Progenitor cell of endocrine pancreas (in vitro differentiated cells): Measurements from ENCODE around the gene TTLL11. TPM values are rescaled to one million over a fixed set of nuclear protein-coding genes. Genes with fewer than 3 reads are reported as not detected.

Experiments
- DNase-seq: peaks from one replicate; pipeline ENCODE4 v3.0.0; 2021; ENCODE audit warnings: low spot score; ENCODE audit not compliant: unreplicated experiment
- H3K27ac Mint-ChIP-seq: 2 replicates; pipeline ENCODE4 v1.8.0; 2021; ENCODE audit warnings: mild to moderate bottlenecking, moderate library complexity, mixed read lengths
- H3K27me3 Mint-ChIP-seq: 2 replicates; pipeline ENCODE4 v1.8.0; 2021; ENCODE audit warnings: mixed read lengths
- H3K36me3 Mint-ChIP-seq: 2 replicates; pipeline ENCODE4 v1.8.0; 2022; ENCODE audit warnings: mixed read lengths; ENCODE audit not compliant: insufficient read depth
- H3K4me1 Mint-ChIP-seq: 2 replicates; pipeline ENCODE4 v1.8.0; 2021; ENCODE audit warnings: low read depth, mixed read lengths
- H3K4me3 Mint-ChIP-seq: 2 replicates; pipeline ENCODE4 v1.8.0; 2021; ENCODE audit warnings: low read depth, mild to moderate bottlenecking, moderate library complexity, mixed read lengths
- H3K9me3 Mint-ChIP-seq: 2 replicates; pipeline ENCODE4 v1.8.0; 2021; ENCODE audit warnings: low read depth, mixed read lengths
- total RNA-seq: library from RNA; stranded (reverse); gene quantifications from 2 replicates; pipeline ENCODE4 v1.2.1, GENCODE V29; 2021
- TF ChIP-seq, protein P1 (sequence below): fragments of 200-600 bp; sonication (generic); IDR thresholded peaks from one replicate; pipeline ENCODE4 v1.5.0; 2021; ENCODE audit warnings: antibody characterized with exemption, mild to moderate bottlenecking; ENCODE audit not compliant: unreplicated experiment

The TTLL11 gene
- total RNA-seq, 1 donor from 2014 or later = 5.3 TPM

DNA sequence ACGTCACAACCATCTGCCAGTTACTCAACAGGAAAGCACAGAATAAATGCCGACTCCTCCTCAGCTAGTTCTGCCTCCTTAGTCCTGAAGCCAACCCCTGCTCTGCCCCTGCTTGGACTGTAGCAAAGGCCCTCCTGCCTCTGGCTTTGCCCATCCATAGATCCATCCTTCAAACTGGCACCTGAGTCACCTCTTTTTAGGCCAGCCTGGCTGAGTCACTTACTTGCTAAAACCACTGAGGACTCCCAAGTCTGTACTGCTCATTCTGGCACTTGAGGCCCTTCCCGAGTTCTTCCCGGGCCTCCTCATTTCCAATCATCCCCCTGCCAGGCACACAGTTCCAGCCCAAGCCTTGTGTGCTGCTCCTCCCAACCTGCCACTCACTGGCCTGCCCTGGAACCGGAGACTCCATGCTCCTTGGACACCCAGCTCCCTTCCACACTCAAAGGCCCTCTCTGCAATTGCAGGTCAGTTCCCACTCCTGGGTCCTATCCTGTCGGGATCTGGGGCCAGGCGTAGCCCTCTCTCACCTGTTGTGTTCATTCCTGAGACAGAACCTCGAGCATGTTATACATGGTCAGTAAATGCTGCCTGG lies 221.6 kb downstream of the TTLL11 start:
- Mint-ChIP-seq H3K9me3 (no peaks in the 10 kb centered on the region), H3K27ac (no peak overlapping the region), H3K4me3 (no peak overlapping the region), H3K36me3 (no peaks in the 10 kb centered on the region), H3K27me3 (peaks cover 14% of the 10 kb centered on the region), H3K4me1 (no peaks in the 10 kb centered on the region)
- DNase-seq = no peak
- TF ChIP-seq, protein P1, sequence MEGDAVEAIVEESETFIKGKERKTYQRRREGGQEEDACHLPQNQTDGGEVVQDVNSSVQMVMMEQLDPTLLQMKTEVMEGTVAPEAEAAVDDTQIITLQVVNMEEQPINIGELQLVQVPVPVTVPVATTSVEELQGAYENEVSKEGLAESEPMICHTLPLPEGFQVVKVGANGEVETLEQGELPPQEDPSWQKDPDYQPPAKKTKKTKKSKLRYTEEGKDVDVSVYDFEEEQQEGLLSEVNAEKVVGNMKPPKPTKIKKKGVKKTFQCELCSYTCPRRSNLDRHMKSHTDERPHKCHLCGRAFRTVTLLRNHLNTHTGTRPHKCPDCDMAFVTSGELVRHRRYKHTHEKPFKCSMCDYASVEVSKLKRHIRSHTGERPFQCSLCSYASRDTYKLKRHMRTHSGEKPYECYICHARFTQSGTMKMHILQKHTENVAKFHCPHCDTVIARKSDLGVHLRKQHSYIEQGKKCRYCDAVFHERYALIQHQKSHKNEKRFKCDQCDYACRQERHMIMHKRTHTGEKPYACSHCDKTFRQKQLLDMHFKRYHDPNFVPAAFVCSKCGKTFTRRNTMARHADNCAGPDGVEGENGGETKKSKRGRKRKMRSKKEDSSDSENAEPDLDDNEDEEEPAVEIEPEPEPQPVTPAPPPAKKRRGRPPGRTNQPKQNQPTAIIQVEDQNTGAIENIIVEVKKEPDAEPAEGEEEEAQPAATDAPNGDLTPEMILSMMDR = no peak

DNA sequence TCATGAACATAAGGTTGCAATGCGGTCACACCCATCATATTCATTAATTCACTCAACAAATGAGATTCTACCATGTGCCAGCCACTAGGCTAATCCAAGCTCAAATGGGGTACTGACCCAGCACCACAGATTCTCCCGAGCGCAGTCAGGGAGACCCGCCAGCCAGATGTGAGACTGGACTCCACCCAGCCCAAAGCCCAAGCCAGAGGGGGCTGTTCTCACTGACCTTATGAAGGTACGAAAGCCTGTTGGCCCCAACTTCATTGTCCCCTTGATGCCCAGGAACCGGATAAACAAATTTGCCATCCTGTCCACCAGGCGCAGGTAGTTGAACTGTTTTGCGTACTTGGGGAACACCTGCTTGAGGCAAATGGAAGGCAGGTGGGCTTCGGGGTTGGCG lies 222.8 kb downstream of the TTLL11 start:
- H3K4me1 Mint-ChIP-seq = no peaks in the 10 kb centered on the region
- no peaks in the 10 kb centered on the region for H3K36me3 Mint-ChIP-seq
- no peaks in the 10 kb centered on the region for H3K9me3 Mint-ChIP-seq
- peaks cover 15% of the 10 kb centered on the region for H3K27me3 Mint-ChIP-seq
- no peak overlapping the region for H3K4me3 Mint-ChIP-seq
- TF ChIP-seq, protein P1 = no peak
- DNase-seq = no peak
- no peak overlapping the region for H3K27ac Mint-ChIP-seq

DNA sequence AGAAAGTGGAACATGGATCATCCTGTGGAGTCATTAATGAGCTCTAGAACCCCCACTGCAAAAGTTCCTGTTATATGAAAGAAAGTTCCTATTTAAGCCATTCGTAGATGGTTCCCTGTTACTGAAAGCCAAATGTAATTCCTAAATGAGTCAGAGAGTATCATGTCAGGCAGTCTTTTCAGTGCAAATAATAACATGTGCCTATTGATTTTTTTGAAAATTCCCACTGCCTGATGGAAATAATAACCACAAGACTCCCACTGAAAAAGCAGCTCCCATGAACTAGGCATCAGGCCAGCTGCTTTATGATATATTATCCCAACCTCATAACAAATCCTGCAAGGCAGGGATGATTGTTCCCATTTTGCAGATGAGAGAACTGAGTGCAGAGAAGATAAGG lies 224.5 kb downstream of the TTLL11 start:
- no peak overlapping the region for H3K4me3 Mint-ChIP-seq
- H3K9me3 Mint-ChIP-seq = no peaks in the 10 kb centered on the region
- no peaks in the 10 kb centered on the region for H3K36me3 Mint-ChIP-seq
- no peak for DNase-seq
- H3K27me3 Mint-ChIP-seq = peaks cover 26% of the 10 kb centered on the region
- no peaks in the 10 kb centered on the region for H3K4me1 Mint-ChIP-seq
- TF ChIP-seq, protein P1 = no peak
- no peak overlapping the region for H3K27ac Mint-ChIP-seq

DNA sequence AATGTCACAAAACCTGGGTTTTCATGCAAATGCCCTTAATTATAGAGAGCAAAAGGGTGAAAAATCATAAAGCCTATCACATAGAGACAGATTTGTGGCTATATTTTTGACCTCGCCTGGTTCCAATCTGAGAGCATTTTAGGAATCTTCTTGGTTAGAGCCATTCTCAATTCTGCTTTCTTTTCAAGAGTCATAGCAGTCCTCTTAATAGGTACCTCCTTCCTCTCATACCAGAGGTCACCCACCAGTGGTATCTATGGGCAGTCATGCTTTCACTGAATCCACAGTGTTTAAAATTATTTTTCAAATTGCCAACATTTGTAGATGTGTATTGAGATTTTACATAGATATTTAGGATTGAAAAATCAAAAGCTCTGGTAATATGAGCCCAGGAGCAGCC lies 226.2 kb downstream of the TTLL11 start:
- TF ChIP-seq, protein P1 = no peak
- H3K4me1 Mint-ChIP-seq = no peaks in the 10 kb centered on the region
- peaks cover 29% of the 10 kb centered on the region for H3K27me3 Mint-ChIP-seq
- H3K27ac Mint-ChIP-seq = no peak overlapping the region
- no peak overlapping the region for H3K4me3 Mint-ChIP-seq
- H3K36me3 Mint-ChIP-seq = no peaks in the 10 kb centered on the region
- no peak for DNase-seq
- H3K9me3 Mint-ChIP-seq = no peaks in the 10 kb centered on the region

DNA sequence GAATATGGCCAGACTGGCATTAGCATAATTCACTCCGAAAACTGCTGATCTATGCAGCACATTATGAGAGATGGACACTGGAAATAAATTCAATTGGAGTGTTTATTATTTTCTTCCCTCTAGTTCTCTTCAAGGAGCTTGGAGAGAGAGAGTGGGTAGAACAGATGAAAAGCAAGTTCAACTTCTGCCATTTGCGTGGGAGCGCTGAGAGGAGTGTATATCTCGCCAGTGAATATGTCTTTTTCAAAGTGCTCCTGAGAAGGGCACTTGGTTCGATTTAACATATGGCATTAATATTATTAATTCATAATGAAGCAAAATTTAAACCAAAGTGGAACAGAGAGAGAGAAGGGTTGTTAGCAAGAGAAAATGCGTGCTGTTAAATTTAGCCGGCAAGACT lies 227.2 kb downstream of the TTLL11 start:
- TF ChIP-seq, protein P1 = no peak
- Mint-ChIP-seq H3K36me3 (no peaks in the 10 kb centered on the region), H3K27ac (no peak overlapping the region), H3K4me3 (no peak overlapping the region), H3K27me3 (peaks cover 27% of the 10 kb centered on the region), H3K9me3 (no peaks in the 10 kb centered on the region), H3K4me1 (no peaks in the 10 kb centered on the region)
- DNase-seq = no peak
